Hematopoietic multipotent progenitor cell treated with erythropoietin and hydrocortisone succinate and interleukin-3 and kit ligand, for 8 days (in vitro differentiated cells): Measurements from ENCODE around the gene CIART.
"Not testable (repeated sequence)": the region's sequence is repeated elsewhere in the genome, so short reads cannot be mapped to it uniquely, and the experiment has no call there.

Experiments used
- DNase-seq: peaks from one replicate; pipeline ENCODE4 v3.0.0-alpha.2; 2015

CIART gene

DNA sequence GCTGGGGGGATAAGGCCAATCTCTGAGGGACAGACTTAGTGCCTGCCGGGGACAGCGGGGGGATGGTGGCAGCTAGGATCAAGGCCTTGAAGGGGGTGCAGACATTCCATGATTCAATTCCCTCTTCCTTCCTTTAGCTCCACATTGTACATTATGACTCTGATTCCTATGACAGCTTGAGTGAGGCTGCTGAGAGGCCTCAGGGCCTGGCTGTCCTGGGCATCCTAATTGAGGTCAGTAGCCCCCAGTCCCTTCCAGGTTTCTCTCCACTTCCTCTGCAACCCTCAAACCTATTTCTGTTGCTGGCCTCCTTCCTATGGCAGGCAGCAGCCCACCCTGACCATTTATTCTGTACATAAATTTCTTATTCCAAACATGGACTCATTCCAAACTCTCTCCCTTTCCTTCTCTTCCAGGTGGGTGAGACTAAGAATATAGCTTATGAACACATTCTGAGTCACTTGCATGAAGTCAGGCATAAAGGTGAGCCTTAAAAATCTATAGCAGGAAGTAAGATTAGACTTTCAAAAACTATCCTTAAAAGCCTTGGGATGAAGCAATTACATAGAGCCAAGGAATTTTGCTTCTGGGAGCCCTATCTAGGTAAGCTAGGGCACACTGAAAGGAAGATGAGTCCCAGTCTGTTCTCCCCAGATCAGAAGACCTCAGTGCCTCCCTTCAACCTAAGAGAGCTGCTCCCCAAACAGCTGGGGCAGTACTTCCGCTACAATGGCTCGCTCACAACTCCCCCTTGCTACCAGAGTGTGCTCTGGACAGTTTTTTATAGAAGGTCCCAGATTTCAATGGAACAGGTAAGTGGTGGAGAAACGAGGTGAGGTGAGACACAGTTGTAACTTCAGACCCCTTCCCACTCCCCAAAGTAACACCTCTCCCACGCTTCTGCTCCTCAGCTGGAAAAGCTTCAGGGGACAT is 19.7 kb upstream of the CIART start:
- DNase-seq = no peak

DNA sequence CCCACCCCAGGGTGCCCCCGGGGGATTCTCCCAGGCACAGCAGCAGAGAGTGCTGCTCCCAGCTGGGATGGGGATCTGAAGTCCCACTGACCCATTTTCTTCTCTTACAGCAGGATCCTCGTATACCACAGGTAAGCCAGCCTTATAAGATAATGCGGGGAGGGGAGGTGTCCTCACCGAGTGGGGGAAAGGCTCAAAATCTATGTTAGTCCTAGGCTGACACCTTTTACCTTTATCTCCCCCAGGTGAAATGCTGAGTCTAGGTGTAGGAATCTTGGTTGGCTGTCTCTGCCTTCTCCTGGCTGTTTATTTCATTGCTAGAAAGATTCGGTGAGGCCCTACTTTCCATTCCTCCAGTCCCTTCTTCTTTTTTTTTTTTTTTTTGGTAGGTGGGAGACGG is 18.8 kb upstream of the CIART start:
- no peak for DNase-seq

DNA sequence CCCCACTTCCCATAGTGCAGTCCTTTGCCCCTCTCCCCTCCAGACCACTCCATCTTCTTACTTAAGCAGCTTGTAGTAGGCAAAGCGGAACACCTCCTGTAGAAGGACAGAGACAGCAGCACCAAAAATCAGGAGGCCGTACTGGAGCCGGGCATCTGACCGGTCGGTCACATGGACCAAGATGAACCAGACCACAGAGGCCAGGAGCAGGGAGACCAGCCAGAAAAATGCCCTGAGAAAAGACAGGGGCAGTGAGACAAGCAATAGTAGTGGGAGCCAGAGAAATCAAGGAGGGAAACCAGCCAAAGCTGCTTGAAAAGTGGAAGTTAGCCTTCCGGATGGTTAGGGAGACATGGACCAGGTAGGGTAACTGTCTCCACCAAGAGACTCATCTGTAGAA is 14.5 kb upstream of the CIART start:
- no peak for DNase-seq

DNA sequence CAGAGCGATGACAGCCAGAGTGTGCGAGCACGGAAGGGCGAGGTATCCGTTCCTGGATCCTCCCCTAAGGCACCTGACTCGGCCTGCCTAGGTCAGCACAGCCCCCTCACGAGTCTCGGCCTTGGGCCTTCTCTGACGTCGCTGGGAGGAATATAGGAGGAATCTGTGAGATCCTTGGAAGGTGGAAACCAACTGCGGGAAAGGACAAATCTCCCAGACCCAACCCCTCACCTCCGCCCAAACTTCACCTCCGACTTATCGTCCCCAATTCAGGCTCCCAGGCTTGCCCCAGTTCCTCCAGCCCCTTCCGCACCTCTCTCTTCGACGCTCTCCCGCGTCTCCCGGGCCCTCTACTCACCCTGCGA is 14.0 kb upstream of the CIART start:
- DNase-seq = peak; percentile 54

DNA sequence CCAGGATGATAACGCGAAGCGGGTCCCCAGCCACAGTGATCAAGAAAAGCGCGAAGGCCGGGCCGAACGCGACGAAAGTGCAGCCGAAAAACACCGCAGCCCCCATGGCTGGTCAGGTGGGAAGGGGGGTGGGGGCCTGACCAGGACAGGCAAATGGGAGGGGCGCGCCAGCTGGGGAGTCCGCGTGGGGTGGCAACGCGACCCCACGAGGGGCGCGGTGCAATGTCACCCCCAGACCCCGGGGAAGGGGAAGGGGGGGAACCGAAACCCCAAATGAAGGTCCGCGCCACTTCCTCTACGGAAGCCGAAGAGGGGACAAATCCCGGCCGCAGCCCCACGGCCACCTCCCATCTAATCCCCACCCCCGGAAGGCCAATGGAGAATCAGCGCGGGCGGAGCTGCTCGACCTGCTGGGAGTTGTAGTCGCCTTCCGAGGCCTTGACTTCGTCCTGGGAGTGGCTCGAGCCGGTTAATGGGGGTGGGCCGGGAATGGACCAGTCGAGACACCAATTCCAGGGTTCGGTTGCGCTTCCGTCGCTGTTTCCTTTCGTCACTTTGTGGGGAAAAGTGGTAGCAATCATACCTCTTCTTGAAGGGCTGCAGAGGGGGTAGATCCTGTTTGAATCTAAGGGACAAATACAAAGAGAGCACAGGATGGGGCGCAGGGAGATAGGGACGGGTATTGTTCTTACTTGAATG is 13.5 kb upstream of the CIART start, which contains the start of gene APH1A:
Gene APH1A, minus strand, starts transcription at position 312 of the 699 bp plus-strand sequence. Its CDS starts 206 bp downstream, at position 106.
- peak; percentile 97 for DNase-seq

DNA sequence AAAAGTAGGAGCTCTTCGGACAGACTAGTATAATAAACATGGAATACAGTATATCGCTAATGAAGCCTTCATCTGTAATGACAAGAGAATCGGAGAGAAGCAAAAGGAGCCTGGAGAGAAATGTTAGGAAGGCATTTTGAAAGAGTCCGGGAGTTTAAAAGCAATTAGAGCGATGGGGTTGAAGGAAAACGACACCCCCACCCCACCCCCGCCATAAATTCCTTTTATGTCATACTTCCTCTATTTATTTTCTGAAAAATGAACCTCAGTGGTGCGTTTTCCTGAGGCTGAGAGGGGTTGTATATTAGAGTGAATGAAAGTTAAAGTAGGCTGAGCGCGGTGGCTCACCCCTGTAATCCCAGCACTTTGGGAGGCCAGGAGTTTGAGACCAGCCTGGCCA is 12.9 kb upstream of the CIART start:
- DNase-seq = no peak

DNA sequence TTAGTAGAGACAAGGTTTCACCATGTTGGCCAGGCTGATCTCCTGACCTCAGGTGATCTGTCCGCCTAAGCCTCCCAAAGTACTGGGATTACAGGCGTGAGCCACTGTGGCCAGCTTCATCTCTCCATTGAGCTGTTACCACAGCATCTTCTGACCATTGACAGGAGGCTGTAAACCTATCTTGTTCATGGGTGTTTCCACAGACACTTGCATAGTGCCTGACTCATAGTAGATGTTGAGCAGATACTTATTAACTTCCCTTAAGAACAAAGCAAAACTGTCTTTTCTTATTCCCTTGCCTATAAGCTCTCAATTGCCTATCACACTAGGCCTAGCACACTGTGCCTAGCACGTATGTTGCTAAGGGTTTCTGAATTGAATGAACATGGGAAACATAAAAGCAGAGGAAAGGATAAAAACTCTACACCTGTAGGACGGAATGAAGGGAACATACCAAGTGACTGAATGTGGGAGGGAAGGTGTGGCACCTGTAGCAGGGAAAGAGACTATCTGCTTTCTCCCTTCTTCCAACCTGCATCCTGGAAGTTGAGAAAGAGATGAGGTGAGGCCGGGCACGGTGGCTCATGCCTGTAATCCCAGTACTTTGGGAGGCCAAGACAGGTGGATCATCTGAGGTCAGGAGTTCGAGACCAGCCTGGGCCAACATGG is 10.9 kb upstream of the CIART start:
- no peak for DNase-seq

DNA sequence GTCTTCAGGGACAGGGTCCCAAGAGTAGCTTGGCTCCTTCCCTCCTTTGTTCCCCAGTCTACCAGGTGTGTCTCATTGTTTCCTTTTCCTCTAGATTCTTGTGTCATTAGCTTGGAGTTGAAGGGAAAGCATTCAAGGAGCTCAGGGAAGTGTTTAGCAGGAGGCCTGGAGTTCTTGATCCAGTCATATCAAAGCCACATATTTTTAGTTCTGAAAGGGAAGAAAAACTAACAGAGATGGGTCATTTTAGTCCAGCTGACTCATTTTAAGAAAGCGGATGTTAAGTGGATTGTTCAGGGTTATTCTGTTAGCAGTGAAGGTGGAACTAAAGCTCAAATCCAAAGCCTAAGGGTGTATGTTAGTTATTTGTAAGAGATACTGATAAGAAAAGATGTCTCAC is 9.0 kb upstream of the CIART start:
- no peak for DNase-seq

DNA sequence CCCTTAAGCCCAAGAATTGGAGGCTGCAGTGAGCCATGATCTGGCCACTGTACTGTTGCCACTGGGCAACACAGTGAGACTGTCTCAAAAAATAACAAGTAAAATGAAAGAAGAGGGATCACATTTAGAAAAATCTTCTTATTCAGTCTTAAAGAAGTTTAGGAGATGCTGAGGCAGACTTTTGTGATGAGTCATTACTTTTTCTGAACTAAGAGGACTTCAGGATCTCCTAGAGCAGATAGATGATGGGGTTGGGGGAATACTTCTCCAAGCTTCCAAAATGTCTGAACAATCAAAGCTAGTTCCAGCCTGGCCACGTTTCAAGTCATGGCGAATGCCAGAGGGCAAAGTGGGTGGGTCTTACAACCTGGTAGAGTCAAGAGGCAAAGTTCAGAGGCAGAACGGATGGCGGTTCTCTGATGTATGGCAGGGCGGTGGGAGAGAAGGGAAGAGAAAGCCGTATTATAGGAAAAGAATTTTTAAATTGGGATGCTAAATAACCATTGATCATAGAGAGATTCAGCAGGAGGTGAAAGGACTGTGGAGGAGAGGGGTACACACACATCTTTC is 2.1 kb upstream of the CIART start:
- DNase-seq = no peak

DNA sequence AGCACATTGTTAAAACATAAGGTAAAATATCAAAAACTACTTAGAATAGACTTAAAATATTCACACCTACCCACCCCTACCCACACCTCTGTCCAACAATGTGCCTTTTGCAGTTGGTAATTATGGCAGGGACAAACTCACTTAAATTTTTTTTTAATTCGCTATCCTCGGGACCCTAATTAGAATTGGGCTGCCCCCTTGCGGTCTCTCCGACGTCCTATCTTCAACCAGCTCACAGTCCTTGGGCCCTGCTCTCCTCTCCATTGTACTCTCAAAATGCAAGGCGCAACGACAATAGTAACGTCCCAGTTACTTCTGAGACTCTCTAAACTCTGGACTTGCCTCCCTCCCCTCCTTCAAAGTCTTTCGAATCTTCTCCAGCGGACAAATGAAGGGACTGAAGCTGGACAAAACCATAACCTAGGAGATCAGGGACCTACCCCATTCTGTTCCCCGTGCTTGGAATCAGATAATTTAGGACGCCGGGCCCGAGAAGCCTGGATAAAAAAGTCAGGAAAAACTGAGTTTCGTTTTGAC is 1.1 kb upstream of the CIART start:
- peak; percentile 83 for DNase-seq

DNA sequence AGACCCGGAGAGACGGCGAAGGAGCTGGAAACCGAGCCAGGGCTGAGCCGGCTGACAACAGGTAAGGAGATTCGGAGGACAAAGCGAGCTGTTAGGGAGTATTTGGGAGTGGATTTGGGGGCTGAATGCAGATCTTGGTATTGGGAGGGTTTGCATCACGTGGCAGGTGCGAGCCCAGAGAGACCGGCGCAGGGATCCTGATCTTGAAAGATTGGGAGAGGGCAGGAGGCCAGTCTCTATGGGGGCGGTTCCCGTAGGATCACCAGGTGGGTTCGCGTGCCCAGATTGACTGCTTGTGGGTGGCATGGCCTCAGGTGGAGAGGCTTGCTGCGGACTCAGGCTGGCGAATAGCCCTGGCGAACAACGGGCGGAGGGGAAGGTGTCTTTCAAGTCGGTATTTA is 204 bp downstream of the CIART start:
- DNase-seq = no peak

DNA sequence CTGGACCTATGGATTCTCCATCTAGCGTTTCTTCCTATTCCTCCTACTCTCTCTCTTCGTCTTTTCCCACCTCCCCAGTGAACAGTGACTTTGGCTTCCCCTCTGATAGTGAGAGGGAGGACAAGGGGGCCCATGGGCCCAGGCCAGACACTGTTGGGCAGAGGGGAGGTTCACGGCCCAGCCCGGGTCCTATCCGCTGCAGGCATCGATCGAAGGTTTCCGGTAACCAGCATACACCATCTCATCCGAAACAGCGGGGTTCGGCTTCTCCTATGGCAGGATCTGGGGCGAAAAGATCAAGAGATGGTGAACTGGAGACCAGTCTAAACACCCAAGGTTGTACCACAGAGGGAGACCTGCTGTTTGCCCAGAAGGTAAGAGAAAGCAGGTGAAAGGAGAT is 906 bp downstream of the CIART start:
- DNase-seq = no peak

DNA sequence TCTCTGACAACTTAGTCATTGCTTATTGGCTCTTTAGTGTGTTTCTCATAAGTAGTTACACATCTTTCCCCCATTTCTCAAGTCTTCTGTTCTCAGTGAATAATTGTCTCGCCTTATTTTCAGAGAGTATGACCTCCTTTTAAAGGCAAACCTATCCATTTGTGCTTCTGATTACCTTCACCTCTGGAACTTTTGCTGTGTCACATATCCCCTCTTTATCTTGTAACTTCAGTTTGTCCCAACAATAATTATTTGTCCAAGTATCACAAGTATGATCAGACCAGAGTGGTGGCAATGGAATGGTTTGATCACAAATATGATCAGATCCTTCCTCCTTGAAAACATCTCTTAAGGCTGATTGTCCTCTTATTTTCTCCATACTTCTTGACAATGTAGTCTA is 6.0 kb downstream of the CIART start:
- DNase-seq = no peak

DNA sequence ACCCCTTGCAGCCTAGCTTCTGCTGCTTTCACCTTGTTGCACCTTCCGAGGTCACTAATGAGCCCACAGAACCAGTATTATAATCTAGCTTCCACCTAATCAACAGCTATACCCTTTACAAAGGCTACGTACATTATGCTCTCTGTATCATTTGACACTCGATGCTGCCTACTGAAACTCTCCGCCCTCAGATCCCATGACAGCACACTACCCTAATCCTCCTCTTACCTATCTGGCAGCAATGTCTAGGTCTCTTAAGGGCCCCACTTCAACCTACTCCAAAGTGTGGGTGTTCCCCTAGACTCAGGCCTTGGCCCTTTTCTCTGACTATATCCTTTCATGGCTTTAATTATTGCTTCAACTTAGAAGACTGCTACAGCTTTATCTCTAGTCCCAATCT is 6.5 kb downstream of the CIART start:
- DNase-seq = no peak

DNA sequence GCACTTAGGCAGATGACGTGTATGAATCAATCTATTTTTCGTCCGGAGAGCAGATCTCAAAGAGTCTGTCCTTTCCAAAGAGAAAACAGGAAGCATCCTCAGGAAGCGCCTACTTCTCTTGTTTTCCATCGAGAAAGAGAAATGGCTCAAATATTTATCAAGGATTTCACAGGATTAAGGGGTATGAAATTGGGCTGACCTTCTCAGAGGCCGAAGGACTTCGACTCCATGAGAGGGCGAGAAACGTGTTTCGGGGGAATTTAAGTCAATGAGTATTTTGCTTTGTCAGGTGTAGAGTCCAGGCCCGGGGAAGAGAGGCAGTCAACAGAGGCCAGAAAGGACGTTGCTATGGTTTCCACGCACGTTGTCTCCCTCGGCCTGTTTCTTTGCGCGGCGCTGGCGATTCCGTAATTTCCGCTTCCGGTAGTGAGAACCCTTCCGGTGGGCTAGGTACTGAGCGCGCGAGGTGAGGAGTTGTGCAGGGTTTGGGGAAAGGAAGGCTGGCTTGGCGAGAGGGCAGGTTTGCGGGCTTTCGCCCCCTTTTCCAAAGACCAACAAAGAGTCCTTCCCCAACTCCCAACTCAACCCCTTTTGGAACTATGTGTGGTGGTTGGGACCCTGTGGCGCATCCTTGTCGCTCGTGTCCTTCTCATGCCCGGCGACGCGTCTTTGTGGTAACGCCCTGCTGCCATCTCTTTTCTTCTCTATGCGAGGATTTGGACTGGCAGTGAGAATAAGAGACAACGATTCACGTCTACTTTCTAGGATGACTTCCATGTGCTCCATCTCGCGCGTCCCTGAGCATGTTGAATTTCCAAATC is 11.3 kb downstream of the CIART start, which contains the start of gene MRPS21:
Gene MRPS21, plus strand, starts transcription at position 429 of the 821 bp plus-strand sequence. CDS start 506 bp downstream, outside the sequence.
- peak; percentile 96 for DNase-seq

DNA sequence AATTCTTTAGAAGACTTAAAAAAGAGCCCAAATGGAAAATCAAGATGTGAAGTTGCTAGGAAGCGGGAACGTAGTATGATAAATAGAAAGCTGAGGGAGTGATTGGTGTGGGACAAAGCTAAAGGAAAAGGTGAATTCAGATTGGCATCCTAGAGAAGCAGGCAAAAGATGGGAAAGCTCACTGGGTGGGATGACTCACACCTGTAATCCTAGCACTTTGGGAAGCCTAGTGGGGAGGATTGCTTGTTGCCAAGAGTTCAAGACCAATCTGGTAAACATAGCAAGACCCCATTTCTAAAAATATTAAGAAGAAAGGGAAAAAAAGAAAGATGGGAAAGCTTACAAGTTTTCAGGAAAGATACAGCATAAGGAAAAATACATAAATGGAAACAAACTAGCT is 13.1 kb downstream of the CIART start:
- DNase-seq = no peak

DNA sequence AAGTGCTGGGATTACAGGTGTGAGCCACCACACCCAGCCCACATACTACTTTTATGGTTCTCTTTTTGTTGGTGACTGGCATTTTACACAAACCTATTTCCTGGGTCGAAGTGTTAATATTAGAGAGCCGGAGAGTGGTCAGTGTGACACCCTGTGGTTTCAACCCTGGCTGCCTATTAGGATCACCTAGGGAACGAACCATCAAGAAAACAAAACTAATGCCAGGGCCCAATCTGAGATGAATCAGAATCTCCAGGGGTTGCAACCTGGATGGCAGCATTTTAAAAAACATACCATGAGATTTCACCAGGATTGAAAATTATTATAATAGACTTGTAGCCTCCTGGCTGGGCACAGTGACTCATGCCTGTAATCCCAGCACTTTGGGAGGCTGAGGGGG is 17.4 kb downstream of the CIART start:
- DNase-seq = no peak

DNA sequence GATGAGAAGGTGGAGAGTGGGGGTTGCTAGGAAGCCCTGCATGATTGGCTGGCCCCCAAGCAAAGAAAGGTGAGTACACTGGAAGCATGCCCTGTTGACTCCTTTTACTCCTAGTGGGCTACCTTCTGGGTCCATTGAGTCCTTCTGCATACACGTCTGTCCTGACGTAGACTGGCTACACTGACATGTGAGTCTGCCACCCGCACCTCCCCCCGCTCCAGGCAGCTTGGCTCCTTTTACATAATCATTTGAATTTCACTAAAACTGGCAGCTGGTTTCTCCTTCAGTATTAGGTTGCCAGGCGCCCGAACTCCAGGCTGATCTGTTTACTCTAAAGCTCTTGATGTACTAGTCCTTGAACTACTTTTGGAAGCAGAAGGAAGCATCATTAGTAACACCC is 20.0 kb downstream of the CIART start:
- no peak for DNase-seq

DNA sequence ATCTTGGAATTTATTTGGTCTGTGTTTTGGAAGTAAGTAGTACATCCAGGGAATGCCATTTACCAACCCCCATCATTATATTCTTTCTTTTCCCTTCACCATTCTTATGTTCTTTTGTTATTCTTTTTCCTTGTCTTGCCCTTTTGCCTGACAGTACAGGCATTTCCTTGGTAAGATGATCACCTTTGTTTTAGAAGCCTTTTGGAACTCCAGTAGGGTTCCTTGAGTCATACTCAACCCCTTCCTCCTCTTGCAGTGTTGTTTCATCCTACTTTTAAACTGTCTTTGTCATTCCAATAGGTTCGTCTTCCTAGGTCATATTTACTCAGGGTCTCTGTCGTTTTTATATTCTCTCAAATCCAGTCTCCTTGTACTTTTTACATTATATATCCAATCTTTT is 20.5 kb downstream of the CIART start:
- no peak for DNase-seq

DNA sequence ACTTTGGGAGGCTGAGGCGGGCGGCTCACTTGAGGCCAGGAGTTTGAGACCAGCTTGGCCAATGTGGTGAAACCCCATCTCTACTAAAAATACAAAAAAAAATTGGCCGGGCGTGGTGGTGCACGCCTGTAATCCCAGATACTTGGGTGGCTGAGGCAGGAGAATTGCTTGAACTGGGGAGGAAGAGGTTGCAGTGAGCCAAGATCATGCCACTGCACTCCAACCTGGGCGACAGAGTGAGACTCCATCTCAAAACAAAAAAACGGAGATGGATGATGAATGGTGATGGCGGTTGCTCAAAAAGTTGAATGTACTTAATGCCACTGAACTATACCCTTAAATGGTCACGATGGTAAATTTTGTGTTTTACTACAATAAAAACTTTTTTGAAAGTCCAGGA is 26.2 kb downstream of the CIART start:
- not testable (repeated sequence) for DNase-seq

DNA sequence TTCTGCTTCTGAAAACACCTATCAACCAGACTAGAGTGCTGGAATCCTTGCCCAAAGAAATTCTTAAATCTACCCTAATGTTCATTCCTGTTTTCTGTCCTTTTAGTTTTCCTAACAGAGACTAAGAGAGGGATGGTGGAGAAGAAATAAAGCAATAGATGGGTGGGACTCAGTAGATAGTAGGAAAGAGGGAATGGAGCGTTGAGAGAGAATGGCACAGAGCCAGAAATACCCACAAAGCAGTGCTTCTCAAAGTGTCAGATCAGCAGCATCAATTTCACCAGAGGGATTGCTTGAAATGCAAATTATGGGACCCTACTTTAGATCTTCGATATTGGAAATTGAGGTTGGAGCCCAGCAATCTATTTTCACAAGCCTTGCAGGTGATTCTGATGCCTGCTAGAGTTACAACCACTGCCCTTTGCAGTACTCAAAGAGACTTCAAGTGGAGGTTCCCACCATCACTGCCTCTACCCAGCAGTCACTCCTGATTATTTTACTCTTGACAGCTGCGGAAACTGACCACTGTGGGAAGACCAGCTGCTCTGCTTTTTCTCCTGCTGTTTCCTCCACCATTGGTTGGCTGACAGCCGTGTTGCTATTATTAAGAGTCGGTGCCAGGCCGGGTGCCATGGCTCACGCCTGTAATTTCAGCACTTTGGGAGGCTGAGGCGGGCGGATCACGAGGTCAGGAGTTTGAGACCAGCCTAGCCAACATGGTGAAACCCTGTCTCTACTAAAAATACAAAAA is 27.6 kb downstream of the CIART start:
- no peak for DNase-seq
